Measurements from ENCODE around the gene TYMS. TPM values are rescaled to one million over a fixed set of nuclear protein-coding genes. Genes with fewer than 3 reads are reported as not detected.

Gene TYMS
- total RNA-seq, 3 donors from 2014 or later = 7.2 to 42.1 (median 16.3) TPM

GRCh38 chr18:658001-658946 is 821 bp downstream of the TYMS start:
- no peaks in the 10 kb centered on the region for H3K9me3 ChIP-seq
- H3K4me1 ChIP-seq (ENCODE audit: low read depth) = no peaks in the 10 kb centered on the region
- ATAC-seq (peak; percentile 92), DNase-seq (peak; percentile 89 to 94 (median 92))
- peak overlapping the region; percentile 48 for H3K4me3 ChIP-seq
- intact Hi-C loops (cut with DNase I, micrococcal nuclease) = no loop called here
- TF ChIP-seq CTCF (IDR thresholded peaks at IDR 0.05) = no peak
- no peaks in the 10 kb centered on the region for H3K36me3 ChIP-seq (ENCODE audit: low read depth)

- intact Hi-C loops (cut with DNase I, micrococcal nuclease) = no loop called here
- no peaks in the 10 kb centered on the region for H3K9me3 ChIP-seq
- ATAC-seq = no peak
Observed at GRCh38 chr18:658947-659533, 1.6 kb downstream of the TYMS start.

GRCh38 chr18:659597-659996 is 2.1 kb downstream of the TYMS start:
- ATAC-seq (no peak), DNase-seq (no peak)
- intact Hi-C loops (cut with DNase I, micrococcal nuclease) = no loop called here
- no peak for TF ChIP-seq CTCF (IDR thresholded peaks at IDR 0.05)
- no peak overlapping the region for H3K4me3 ChIP-seq
- H3K9me3 ChIP-seq = no peaks in the 10 kb centered on the region
- no peaks in the 10 kb centered on the region for H3K4me1 ChIP-seq (ENCODE audit: low read depth)
- no peaks in the 10 kb centered on the region for H3K36me3 ChIP-seq (ENCODE audit: low read depth)

More at GRCh38 chr18:658947-659533, 1.6 kb downstream of the TYMS start:
- Histone ChIP-seq H3K4me3 (no peak overlapping the region), H3K36me3 (ENCODE audit: low read depth) (no peaks in the 10 kb centered on the region), H3K4me1 (ENCODE audit: low read depth) (no peaks in the 10 kb centered on the region)
- no peak for TF ChIP-seq CTCF (IDR thresholded peaks at IDR 0.05)
- DNase-seq = no peak

GRCh38 chr18:662197-662596 is 4.7 kb downstream of the TYMS start:
- no peaks in the 10 kb centered on the region for H3K36me3 ChIP-seq (ENCODE audit: low read depth)
- H3K4me1 ChIP-seq (ENCODE audit: low read depth) = no peaks in the 10 kb centered on the region
- intact Hi-C loops (cut with DNase I, micrococcal nuclease) = no loop called here
- H3K9me3 ChIP-seq = no peaks in the 10 kb centered on the region
- no peak overlapping the region for H3K4me3 ChIP-seq
- TF ChIP-seq CTCF (IDR thresholded peaks at IDR 0.05) = no peak
- DNase-seq (no peak), ATAC-seq (no peak)

- intact Hi-C loops (cut with DNase I, micrococcal nuclease) = no loop called here
- no peak for TF ChIP-seq CTCF (IDR thresholded peaks at IDR 0.05)
- peak; percentile 43 for ATAC-seq
- H3K9me3 ChIP-seq = no peaks in the 10 kb centered on the region
- H3K4me1 ChIP-seq (ENCODE audit: low read depth) = no peaks in the 10 kb centered on the region
- H3K36me3 ChIP-seq (ENCODE audit: low read depth) = no peaks in the 10 kb centered on the region
- no peak overlapping the region for H3K4me3 ChIP-seq
- DNase-seq = no peak
Observed at GRCh38 chr18:666177-666576, 8.7 kb downstream of the TYMS start.
